Peyer's patch (tissue), 4 donors: ENCODE data around the gene CHIC2. TPM values are rescaled to one million over a fixed set of nuclear protein-coding genes. Genes with fewer than 3 reads are reported as not detected.

Source experiments
- DNase-seq, 3 donors: peaks; one replicate each; pipeline ENCODE4 v3.0.0-alpha.2; 2017 to 2019
- H3K27ac ChIP-seq, 4 donors: fragments of 200-600 bp; sonication (generic); one replicate each; pipeline ENCODE4 v1.5.1; 2016 to 2019
- H3K27me3 ChIP-seq, 2 donors: fragments of 200-600 bp; sonication (generic); one replicate each; pipeline ENCODE4 v1.5.1; 2019
- H3K36me3 ChIP-seq, 3 donors: fragments of 200-600 bp; sonication (generic); one replicate each; pipeline ENCODE4 v1.5.1; 2016 to 2019
- H3K4me1 ChIP-seq, 4 donors: fragments of 200-600 bp; sonication (generic); one replicate each; pipeline ENCODE4 v1.5.1; 2016 to 2019
- H3K4me3 ChIP-seq, 4 donors: fragments of 200-600 bp; sonication (generic); 1 replicate in 3 of 4; 2 replicates in 1 of 4; pipeline ENCODE4 v1.5.1; 2016 to 2019; ENCODE audit warnings: mild to moderate bottlenecking in 1 of 4
- H3K9me3 ChIP-seq, 4 donors: fragments of 200-600 bp; sonication (generic); one replicate each; pipeline ENCODE4 v1.5.1; 2016 to 2019; ENCODE audit warnings: mild to moderate bottlenecking in 1 of 4
- CTCF ChIP-seq, 6 experiments: fragments of 450-650 bp in 4 of 6; fragments of 200-600 bp in 2 of 6; sonication (generic) in 1 of 6; IDR thresholded peaks; one replicate each; pipeline ENCODE4 v1.5.1; 2017 to 2019; ENCODE audit warnings: antibody characterized with exemption in 6 of 6, mild to moderate bottlenecking in 3 of 6, moderate library complexity in 1 of 6
- POLR2A ChIP-seq, 2 donors: fragments of 450-650 bp; IDR thresholded peaks; one replicate each; pipeline ENCODE4 v1.5.1; 2017; ENCODE audit warnings: antibody characterized with exemption in 2 of 2, mild to moderate bottlenecking in 2 of 2, moderate library complexity in 2 of 2
- total RNA-seq, 4 donors: library from RNA; depleted of rRNA; stranded (reverse); fragments of >200 nt; gene quantifications; one replicate each; pipeline ENCODE4 v1.1.0, GENCODE V29; 2016

The CHIC2 gene
- total RNA-seq, 4 donors from 2014 or later = 34.7 to 59.4 (median 47.6) TPM

GRCh38 chr4:53994382-53995102, 69.9 kb downstream of the CHIC2 start:
- Histone ChIP-seq H3K27ac (no peak overlapping the region), H3K9me3 (no peaks in the 10 kb centered on the region), H3K4me3 (no peak overlapping the region), H3K27me3 (no peaks in the 10 kb centered on the region), H3K36me3 (no peaks in the 10 kb centered on the region), H3K4me1 (peaks cover 0 to 5% (median 0%) of the 10 kb centered on the region in 4 donors)
- TF ChIP-seq CTCF (IDR thresholded peaks at IDR 0.05) (no peak), POLR2A (IDR thresholded peaks at IDR 0.05) (no peak)
- no peak for DNase-seq

DNA sequence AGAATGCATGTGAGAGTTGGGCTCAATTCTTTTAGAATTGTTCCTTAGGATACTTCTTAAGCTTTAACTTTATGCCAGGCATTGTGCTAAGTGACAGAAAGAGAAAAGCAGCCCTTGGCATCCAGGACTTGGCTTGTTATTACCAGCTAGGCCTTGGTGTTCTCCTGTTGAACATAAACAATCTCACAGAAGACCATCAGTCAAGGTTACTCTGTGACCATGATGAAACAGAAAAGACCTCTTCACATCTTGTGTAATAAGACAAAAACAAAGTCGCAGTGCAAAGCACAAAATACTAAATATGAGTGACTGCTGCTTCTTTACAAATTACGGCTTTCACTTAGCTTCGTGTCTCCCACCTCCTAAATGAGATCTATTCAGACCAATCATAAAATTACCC, 71.6 kb downstream of the CHIC2 start:
- DNase-seq = no peak
- TF ChIP-seq POLR2A (IDR thresholded peaks at IDR 0.05) = no peak
- TF ChIP-seq CTCF (IDR thresholded peaks at IDR 0.05) = no peak
- Histone ChIP-seq H3K9me3 (no peaks in the 10 kb centered on the region), H3K4me3 (no peak overlapping the region), H3K36me3 (no peaks in the 10 kb centered on the region), H3K27ac (no peak overlapping the region), H3K4me1 (peaks cover 0 to 5% (median 0%) of the 10 kb centered on the region in 4 donors), H3K27me3 (no peaks in the 10 kb centered on the region)

DNA sequence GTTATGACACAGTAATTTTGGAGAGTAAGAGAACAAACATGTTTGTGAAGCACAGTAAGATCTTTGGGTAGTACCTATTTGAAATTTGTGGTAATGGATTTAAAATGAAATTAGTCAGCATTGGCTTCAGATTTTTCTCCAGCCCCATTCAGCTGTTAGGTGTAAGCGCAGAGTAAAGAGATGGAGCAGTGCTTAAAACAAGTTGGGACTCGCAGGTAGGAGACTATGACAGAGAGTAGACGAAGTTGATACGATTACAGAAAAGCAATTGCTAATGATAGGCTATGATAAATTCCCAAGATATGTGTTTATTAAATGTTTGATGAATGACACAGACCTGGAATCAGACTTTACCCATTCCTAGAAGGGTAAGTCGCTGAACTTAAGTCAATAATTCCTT, 72.6 kb downstream of the CHIC2 start:
- no peaks in the 10 kb centered on the region for H3K27me3 ChIP-seq
- no peaks in the 10 kb centered on the region for H3K36me3 ChIP-seq
- no peak overlapping the region for H3K27ac ChIP-seq
- H3K9me3 ChIP-seq = no peaks in the 10 kb centered on the region
- TF ChIP-seq POLR2A (IDR thresholded peaks at IDR 0.05) = no peak
- no peak for TF ChIP-seq CTCF (IDR thresholded peaks at IDR 0.05)
- DNase-seq = no peak
- H3K4me3 ChIP-seq = no peak overlapping the region
- peaks cover 0 to 5% (median 0%) of the 10 kb centered on the region in 4 donors for H3K4me1 ChIP-seq

DNA sequence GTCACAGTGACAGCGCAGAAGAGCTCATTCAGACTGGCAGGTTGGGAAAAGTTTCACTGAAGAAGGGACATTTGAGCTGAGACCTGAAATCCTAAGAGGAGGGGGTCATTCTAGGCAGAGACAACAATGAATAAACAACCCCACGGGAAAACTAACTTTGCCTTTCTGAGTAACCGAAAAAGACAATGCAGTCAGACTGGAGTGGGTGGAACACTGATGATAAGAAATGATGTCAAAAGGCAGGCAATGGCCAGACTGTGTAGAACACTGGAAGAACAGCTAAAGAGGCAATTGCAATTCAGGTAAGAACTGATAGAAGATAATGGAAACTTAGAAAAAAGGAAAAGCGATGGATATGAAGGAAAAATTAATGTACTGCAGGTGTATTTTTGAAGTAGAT, 73.8 kb downstream of the CHIC2 start:
- Histone ChIP-seq H3K4me1 (peaks cover 0 to 5% (median 0%) of the 10 kb centered on the region in 4 donors), H3K36me3 (no peaks in the 10 kb centered on the region), H3K27ac (no peak overlapping the region), H3K9me3 (no peaks in the 10 kb centered on the region), H3K4me3 (no peak overlapping the region), H3K27me3 (no peaks in the 10 kb centered on the region)
- TF ChIP-seq CTCF (IDR thresholded peaks at IDR 0.05) = no peak
- no peak for TF ChIP-seq POLR2A (IDR thresholded peaks at IDR 0.05)
- DNase-seq = no peak

DNA sequence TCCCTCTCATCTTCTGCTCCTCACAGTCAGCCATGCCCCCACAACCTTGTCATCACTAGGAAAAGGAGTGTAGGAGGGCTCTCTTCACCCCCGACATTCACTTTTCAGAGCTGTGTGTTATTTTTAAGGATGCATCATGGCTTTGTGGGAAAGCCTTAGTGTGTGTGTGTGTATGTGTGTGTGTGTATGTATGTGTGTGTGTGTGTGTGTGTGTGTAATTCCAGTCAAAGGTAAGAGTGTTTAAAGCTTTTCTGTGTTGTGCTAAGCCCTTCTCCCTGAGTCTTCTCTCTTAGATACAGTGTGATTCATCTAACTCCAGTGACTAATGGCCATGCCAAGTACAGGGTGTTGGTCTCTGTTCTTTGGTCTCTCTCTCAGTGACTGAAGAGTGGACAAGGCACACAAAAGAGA, 76.6 kb downstream of the CHIC2 start:
- no peaks in the 10 kb centered on the region for H3K9me3 ChIP-seq
- TF ChIP-seq CTCF (IDR thresholded peaks at IDR 0.05) (no peak), POLR2A (IDR thresholded peaks at IDR 0.05) (no peak)
- DNase-seq = peak in 1 of 3 donors; percentile 58
- H3K4me3 ChIP-seq = no peak overlapping the region
- H3K36me3 ChIP-seq = no peaks in the 10 kb centered on the region
- no peak overlapping the region for H3K27ac ChIP-seq
- H3K4me1 ChIP-seq = no peaks in the 10 kb centered on the region
- H3K27me3 ChIP-seq = no peaks in the 10 kb centered on the region
